HG03064 (cell line): ENCODE results near the gene PPP1R15B.

Experiments
- ATAC-seq: cut with Tn5 transposase; IDR thresholded peaks from one replicate; pipeline ENCODE4 v1.9.1; 2021; ENCODE audit warnings: low read depth; ENCODE audit not compliant: unreplicated experiment

PPP1R15B gene

GRCh38 chr1:204445860-204446412 lies 34.3 kb upstream of the PPP1R15B start:
- ATAC-seq, result no peak

GRCh38 chr1:204443871-204444581 lies 32.4 kb upstream of the PPP1R15B start:
- no peak for ATAC-seq

- no peak for ATAC-seq
Observed at GRCh38 chr1:204443260-204443619, 31.6 kb upstream of the PPP1R15B start.

- ATAC-seq, result no peak
Observed at GRCh38 chr1:204442376-204443259, 31.0 kb upstream of the PPP1R15B start.

GRCh38 chr1:204441558-204441957 lies 29.9 kb upstream of the PPP1R15B start:
- no peak for ATAC-seq

GRCh38 chr1:204439621-204440375 lies 28.2 kb upstream of the PPP1R15B start:
- ATAC-seq, result no peak

- no peak for ATAC-seq
Observed at GRCh38 chr1:204438628-204439027, 27.0 kb upstream of the PPP1R15B start.

GRCh38 chr1:204437796-204438570 lies 26.4 kb upstream of the PPP1R15B start:
- ATAC-seq, result no peak

- ATAC-seq, result no peak
Observed at GRCh38 chr1:204435872-204436271, 24.3 kb upstream of the PPP1R15B start.

- ATAC-seq, result no peak
Observed at GRCh38 chr1:204435381-204435831, 23.8 kb upstream of the PPP1R15B start.

- no peak for ATAC-seq
Observed at GRCh38 chr1:204434116-204434755, 22.6 kb upstream of the PPP1R15B start.

- ATAC-seq, result no peak
Observed at GRCh38 chr1:204432708-204433107, 21.1 kb upstream of the PPP1R15B start.

- ATAC-seq, result no peak
Observed at GRCh38 chr1:204431310-204432184, 19.9 kb upstream of the PPP1R15B start.

- no peak for ATAC-seq
Observed at GRCh38 chr1:204429746-204430145, 18.1 kb upstream of the PPP1R15B start.

- ATAC-seq, result no peak
Observed at GRCh38 chr1:204426971-204427701, 15.5 kb upstream of the PPP1R15B start.

- ATAC-seq, result no peak
Observed at GRCh38 chr1:204426474-204426873, 14.9 kb upstream of the PPP1R15B start.

GRCh38 chr1:204426035-204426436 lies 14.4 kb upstream of the PPP1R15B start:
- no peak for ATAC-seq

GRCh38 chr1:204424621-204425020 lies 13.0 kb upstream of the PPP1R15B start:
- no peak for ATAC-seq
